Tibial nerve (tissue), 4 donors: ENCODE results near the gene DEFB114. TPM values are rescaled to one million over a fixed set of nuclear protein-coding genes. Genes with fewer than 3 reads are reported as not detected.

Source experiments
- DNase-seq, 2 donors: peaks; one replicate each; pipeline ENCODE4 v3.0.0-alpha.2; 2019; ENCODE audit warnings: low spot score in 2 of 2
- H3K27ac ChIP-seq, 4 donors: fragments of 200-600 bp; sonication (generic) in 3 of 4; one replicate each; pipeline ENCODE4 v1.5.1; 2017 to 2019; ENCODE audit warnings: mild to moderate bottlenecking in 1 of 4
- H3K27me3 ChIP-seq, 2 donors: fragments of 200-600 bp; sonication (generic) in 1 of 2; one replicate each; pipeline versions ENCODE4 v1.5.1 to v1.6.0; 2017 to 2019
- H3K36me3 ChIP-seq, 3 donors: fragments of 200-600 bp; sonication (generic); one replicate each; pipeline ENCODE4 v1.5.1; 2018 to 2019
- H3K4me1 ChIP-seq, 4 donors: fragments of 200-600 bp; sonication (generic) in 3 of 4; one replicate each; pipeline ENCODE4 v1.5.1; 2017 to 2019
- H3K4me3 ChIP-seq, 4 donors: fragments of 200-600 bp; sonication (generic) in 3 of 4; one replicate each; pipeline ENCODE4 v1.5.1; 2017 to 2019; ENCODE audit warnings: mild to moderate bottlenecking in 1 of 4, moderate library complexity in 1 of 4
- H3K9me3 ChIP-seq, 4 donors: fragments of 200-600 bp; sonication (generic) in 3 of 4; one replicate each; pipeline ENCODE4 v1.5.1; 2017 to 2019
- CTCF ChIP-seq, 5 experiments: fragments of 200-600 bp in 3 of 5; fragments of 450-650 bp in 2 of 5; sonication (generic) in 3 of 5; IDR thresholded peaks; one replicate each; pipeline ENCODE4 v1.5.1; 2016 to 2019; ENCODE audit warnings: antibody characterized with exemption in 5 of 5, mild to moderate bottlenecking in 3 of 5, moderate library complexity in 2 of 5
- EP300 ChIP-seq, 2 donors: sonication (generic); formaldehyde crosslinking; IDR thresholded peaks; one replicate each; pipeline ENCODE4 v1.6.1; 2017; ENCODE audit warnings: antibody characterized with exemption in 2 of 2, mild to moderate bottlenecking in 1 of 2
- POLR2A ChIP-seq, 2 donors: fragments of 450-650 bp; IDR thresholded peaks; one replicate each; pipeline ENCODE4 v1.6.1; 2017; ENCODE audit warnings: antibody characterized with exemption in 2 of 2, mild to moderate bottlenecking in 2 of 2, moderate library complexity in 2 of 2
- WGBS, 2 donors: methylation state at CpG; one replicate each; pipeline ENCODE4 v1.1.5; 2018; 5-methylcytosine and 5-hydroxymethylcytosine counted together
- total RNA-seq, 4 donors: library from RNA; depleted of rRNA; stranded (reverse); fragments of >200 nt; gene quantifications; one replicate each; pipeline ENCODE4 v1.1.0, GENCODE V29; 2016

The DEFB114 gene
- total RNA-seq, 4 donors from 2014 or later = not detected

DNA sequence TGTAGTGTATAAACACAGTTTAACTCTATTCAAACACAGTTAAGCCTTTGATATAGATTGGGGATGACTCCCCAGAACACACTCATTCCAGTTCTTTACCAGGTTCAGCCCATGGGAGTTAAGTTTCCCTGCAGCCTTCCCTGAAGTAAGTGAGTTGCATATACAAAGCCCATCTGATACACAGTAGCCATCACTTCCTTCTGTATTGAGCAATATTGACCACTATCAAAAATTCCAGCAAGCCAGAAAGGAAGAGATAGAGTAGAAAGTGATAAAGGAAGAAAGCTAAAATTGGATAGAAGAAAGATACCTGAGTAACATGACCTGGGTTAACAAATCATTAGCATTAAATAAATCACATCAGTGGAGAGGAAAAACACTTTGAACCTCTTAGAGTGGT lies 34.6 kb downstream of the DEFB114 start:
- Histone ChIP-seq H3K4me1 (no peaks in the 10 kb centered on the region), H3K36me3 (no peaks in the 10 kb centered on the region), H3K27me3 (no peaks in the 10 kb centered on the region), H3K4me3 (no peak overlapping the region), H3K27ac (no peak overlapping the region), H3K9me3 (no peaks in the 10 kb centered on the region)
- DNase-seq = no peak
- TF ChIP-seq POLR2A (IDR thresholded peaks at IDR 0.05) = no peak
- no peak for TF ChIP-seq CTCF (IDR thresholded peaks at IDR 0.05)
- no peak for TF ChIP-seq EP300 (IDR thresholded peaks at IDR 0.05)

DNA sequence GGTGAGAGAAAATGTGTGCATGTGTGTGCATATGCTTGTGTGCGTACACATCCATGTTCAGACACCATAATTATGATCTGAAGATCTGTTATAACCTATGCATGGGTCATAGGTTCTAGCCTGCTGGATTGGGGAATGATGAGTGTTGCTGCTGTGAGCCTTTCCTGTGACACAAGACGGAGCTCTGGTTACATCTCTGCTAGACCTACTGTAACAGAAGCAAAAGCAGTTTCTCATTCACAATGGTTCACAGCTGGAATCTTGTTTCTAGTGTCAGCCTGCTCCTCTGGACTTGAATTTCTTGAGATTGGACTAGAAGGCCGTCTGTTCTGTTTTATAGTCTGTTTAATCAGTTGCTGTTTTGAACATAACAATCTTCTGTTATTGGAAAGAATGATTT lies 40.1 kb downstream of the DEFB114 start:
- 50 to 57% methylated on average over 3 of the region's 3 CpGs for WGBS, 2 donors
- Histone ChIP-seq H3K36me3 (no peaks in the 10 kb centered on the region), H3K9me3 (no peaks in the 10 kb centered on the region), H3K4me3 (no peak overlapping the region), H3K27ac (no peak overlapping the region), H3K4me1 (no peaks in the 10 kb centered on the region), H3K27me3 (no peaks in the 10 kb centered on the region)
- TF ChIP-seq CTCF (IDR thresholded peaks at IDR 0.05) (no peak), POLR2A (IDR thresholded peaks at IDR 0.05) (no peak), EP300 (IDR thresholded peaks at IDR 0.05) (no peak)
- DNase-seq = no peak

- WGBS, 2 donors = 83 to 85% methylated on average over 5 of the region's 5 CpGs
- no peaks in the 10 kb centered on the region for H3K9me3 ChIP-seq
- no peak for DNase-seq
- H3K4me3 ChIP-seq = no peak overlapping the region
- no peaks in the 10 kb centered on the region for H3K27me3 ChIP-seq
- H3K4me1 ChIP-seq = no peaks in the 10 kb centered on the region
- H3K27ac ChIP-seq = no peak overlapping the region
- H3K36me3 ChIP-seq = no peaks in the 10 kb centered on the region
- TF ChIP-seq EP300 (IDR thresholded peaks at IDR 0.05) (no peak), CTCF (IDR thresholded peaks at IDR 0.05) (no peak), POLR2A (IDR thresholded peaks at IDR 0.05) (no peak)
Observed at GRCh38 chr6:49919935-49920644, 43.9 kb downstream of the DEFB114 start.

- WGBS, 2 donors = 51 to 56% methylated on average over 4 of the region's 4 CpGs
- no peak for TF ChIP-seq EP300 (IDR thresholded peaks at IDR 0.05)
- no peak for TF ChIP-seq CTCF (IDR thresholded peaks at IDR 0.05)
- Histone ChIP-seq H3K36me3 (no peaks in the 10 kb centered on the region), H3K27me3 (no peaks in the 10 kb centered on the region), H3K9me3 (no peaks in the 10 kb centered on the region), H3K4me3 (no peak overlapping the region), H3K27ac (no peak overlapping the region), H3K4me1 (no peaks in the 10 kb centered on the region)
- no peak for DNase-seq
Observed at GRCh38 chr6:49919261-49919660, 44.7 kb downstream of the DEFB114 start.

GRCh38 chr6:49918787-49919186 lies 45.2 kb downstream of the DEFB114 start:
- Histone ChIP-seq H3K27ac (no peak overlapping the region), H3K9me3 (no peaks in the 10 kb centered on the region), H3K27me3 (no peaks in the 10 kb centered on the region), H3K36me3 (no peaks in the 10 kb centered on the region), H3K4me3 (no peak overlapping the region), H3K4me1 (no peaks in the 10 kb centered on the region)
- no peak for TF ChIP-seq EP300 (IDR thresholded peaks at IDR 0.05)
- no peak for TF ChIP-seq POLR2A (IDR thresholded peaks at IDR 0.05)
- no peak for TF ChIP-seq CTCF (IDR thresholded peaks at IDR 0.05)
- DNase-seq = no peak
- 63 to 77% methylated on average over 2 of the region's 2 CpGs for WGBS, 2 donors
